Heart right ventricle (tissue), 16 donors: ENCODE results near the gene MYCBP. TPM values are rescaled to one million over a fixed set of nuclear protein-coding genes. Genes with fewer than 3 reads are reported as not detected.

ENCODE experiments used
- ATAC-seq, 8 donors: fragments of 200-7000 bp; cut with Tn5 transposase; one replicate each; pipeline ENCODE4 v1.9.1; 2020; ENCODE audit warnings: mild to moderate bottlenecking in 8 of 8, moderate library complexity in 8 of 8, moderate number of reproducible peaks in 1 of 8
- DNase-seq, 2 donors: peaks; one replicate each; pipeline ENCODE4 v3.0.0-alpha.2; 2020
- H3K27ac ChIP-seq, 10 donors: fragments of 200-600 bp; sonication (generic) in 2 of 10; one replicate each; pipeline versions ENCODE4 v1.5.0 to v1.8.0; 2020 to 2022; ENCODE audit warnings: mild to moderate bottlenecking in 3 of 10
- H3K27me3 ChIP-seq, 7 donors: fragments of 200-600 bp; one replicate each; pipeline ENCODE4 v1.8.0; 2021 to 2022; ENCODE audit warnings: mild to moderate bottlenecking in 2 of 7
- H3K36me3 ChIP-seq, 9 donors: fragments of 200-600 bp; sonication (generic) in 1 of 9; one replicate each; pipeline versions ENCODE4 v1.5.0 to v1.8.0; 2020 to 2022; ENCODE audit warnings: mild to moderate bottlenecking in 2 of 9
- H3K4me1 ChIP-seq, 9 donors: fragments of 200-600 bp; sonication (generic) in 1 of 9; one replicate each; pipeline versions ENCODE4 v1.5.0 to v1.8.0; 2020 to 2022; ENCODE audit warnings: mild to moderate bottlenecking in 4 of 9
- H3K4me3 ChIP-seq, 10 donors: fragments of 200-600 bp; sonication (generic) in 2 of 10; one replicate each; pipeline versions ENCODE4 v1.5.0 to v1.8.0; 2020 to 2022; ENCODE audit warnings: mild to moderate bottlenecking in 7 of 10, moderate library complexity in 2 of 10
- H3K9me3 ChIP-seq, 11 donors: fragments of 200-600 bp in 10 of 11; sonication (generic) in 2 of 11; one replicate each; pipeline versions ENCODE4 v1.5.0 to v1.8.0; 2013 to 2022; ENCODE audit warnings: mild to moderate bottlenecking in 2 of 11, control low read depth in 1 of 11, moderate library complexity in 1 of 11
- CTCF ChIP-seq, 9 donors: fragments of 200-600 bp; sonication (generic) in 2 of 9; IDR thresholded peaks; one replicate each; pipeline versions ENCODE4 v1.5.0 to v1.8.0; 2021 to 2022; ENCODE audit warnings: antibody characterized with exemption in 9 of 9, mild to moderate bottlenecking in 5 of 9, moderate library complexity in 1 of 9
- WGBS, 2 donors: extraction: QIAGEN DNeasy Blood & Tissue Kit; methylation state at CpG; one replicate each; pipeline ENCODE4 v1.1.7; 2013; ENCODE audit warnings: inconsistent platforms in 1 of 2; 5-methylcytosine and 5-hydroxymethylcytosine counted together
- intact Hi-C, 10 donors: fragments of 100-400 bp; cut with DNase I; formaldehyde crosslinking; loops; one replicate each; pipeline versions ENCODE4 v1.11.1 to v1.14.2; 2022
- polyA plus RNA-seq, 2 donors: library from polyadenylated mRNA; stranded (reverse); fragments of 200-250 nt; gene quantifications; one replicate each; pipeline ENCODE4 v1.2.3, GENCODE V29; 2013
- total RNA-seq, 10 donors: library from RNA; stranded (reverse); fragmentation: NEBNext Ultra II Directional in 3 of 10; extraction: Animal tissue kit (Norgen Biotek cat#: 25700) in 3 of 10; gene quantifications; one replicate each; pipeline versions ENCODE4 v1.2.1 to v1.2.4, GENCODE V29; 2021 to 2023
- donor health status: Arrhythmogenic right ventricular cardiomyopathy.
- donor health status: ischemic (EF 13 %, LVEDD 7.1; RV severe dilation, severe dysfunction).
- donor health status: healthy with polysubstance abuse.
- donor health status: DM: no; HTN: yes; CAD: no.
- donor health status: DM: no; HTN: no; CAD: no.
- donor health status: ischemic (EF 25% LVEDD 6.9; RV normal size, moderate dysfunction).
- donor health status: ischemic (EF 25% LVEDD 5.7; RV mildly dilated, moderate dysfunction).
- donor health status: healthy.
- donor health status: DM: yes; HTN: yes; CAD: no.
- donor health status: Ischemic cardiomyopathy.
- donor health status: ischemic (EF 35%, LVEDD 5.7; RV mildly dilated, moderate dysfunction).
- donor health status: nonischemic (EF 11% LVEDD 7.7; RV severe dilation, severe dysfunction).
- donor health status: DM: yes; HTN: yes; CAD: no.
- donor health status: PGD.
- donor health status: ischemic (EF 29% LVEDD 5.4; RV normal size, mild dysfunction).
- donor health status: nonischemic (EF 23%, LVEDD 6.1; RV moderate dilation, normal function).

MYCBP gene
- total and polyA plus RNA-seq, 12 donors, result 3.9 to 22.8 (median 8.2) TPM

GRCh38 chr1:38885092-38885491, 11.9 kb upstream of the MYCBP start:
- Histone ChIP-seq H3K4me1 (peaks cover 0 to 7% (median 0%) of the 10 kb centered on the region in 9 donors), H3K27ac (no peak overlapping the region), H3K9me3 (no peaks in the 10 kb centered on the region), H3K27me3 (no peaks in the 10 kb centered on the region), H3K36me3 (peaks cover 0 to 5% (median 0%) of the 10 kb centered on the region in 9 donors), H3K4me3 (no peak overlapping the region)
- intact Hi-C loops, result no loop called here
- no peak for TF ChIP-seq CTCF (IDR thresholded peaks at IDR 0.05)
- DNase-seq (no peak), ATAC-seq (no peak)
- WGBS, 2 donors, result 97 to 100% methylated on average over 2 of the region's 2 CpGs

- Histone ChIP-seq H3K27me3 (no peaks in the 10 kb centered on the region), H3K27ac (no peak within 1 kb of the TSS), H3K4me1 (peaks cover 0 to 7% (median 0%) of the 10 kb centered on the region in 9 donors), H3K4me3 (no peak within 1 kb of the TSS), H3K9me3 (no peaks in the 10 kb centered on the region), H3K36me3 (no peaks in the 10 kb centered on the region)
- ATAC-seq, result no peak
- intact Hi-C loops, result no loop called here
- DNase-seq, result no peak
- TF ChIP-seq CTCF (IDR thresholded peaks at IDR 0.05), result no peak
These were observed 8.3 kb upstream of the MYCBP start, which contains the start of gene GJA9 for GRCh38 chr1:38881487-38881886. Gene GJA9, minus strand, starts transcription at chr1:38881587. Its CDS starts 5,489 bp downstream, at chr1:38876098.

GRCh38 chr1:38875811-38876210, 2.7 kb upstream of the MYCBP start:
- Histone ChIP-seq H3K4me1 (peaks cover 5 to 35% (median 24%) of the 10 kb centered on the region in 9 donors), H3K9me3 (no peaks in the 10 kb centered on the region), H3K4me3 (no peak overlapping the region), H3K36me3 (no peaks in the 10 kb centered on the region), H3K27me3 (no peaks in the 10 kb centered on the region), H3K27ac (no peak overlapping the region)
- intact Hi-C loops, result loop anchor here in 3 of 10 donors (10.0 kb wide), 4 partner anchors 119 to 219 kb away; partner anchors contain the start of genes AKIRIN1 (in 1 of the 3) and NDUFS5 (in 1 of the 3)
- TF ChIP-seq CTCF (IDR thresholded peaks at IDR 0.05), result no peak
- no peak for DNase-seq
- ATAC-seq, result no peak
- 75 to 81% methylated on average over 2 of the region's 2 CpGs for whole genome bisulfite sequencing, 2 donors

GRCh38 chr1:38872401-38873026, 634 bp downstream of the MYCBP start:
- intact Hi-C loops, result loop anchor here in 5 of 10 donors (1.0 to 10.0 kb wide), 6 partner anchors 13 to 222 kb away; partner anchors contain the start of genes AKIRIN1 (in 4 of the 5), NDUFS5 (in 1 of the 5) and RRAGC (in 1 of the 5)
- no peak for TF ChIP-seq CTCF (IDR thresholded peaks at IDR 0.05)
- ATAC-seq (peak in 5 of 8 donors; percentile 3 to 20 (median 9)), DNase-seq (no peak)
- H3K9me3 ChIP-seq, result no peaks in the 10 kb centered on the region
- peak overlapping the region; percentile 50 to 96 (median 82) for H3K4me3 ChIP-seq
- peaks cover 5 to 35% (median 24%) of the 10 kb centered on the region in 9 donors for H3K4me1 ChIP-seq
- peak overlapping the region in 9 of 10 donors; percentile 56 to 86 (median 73) for H3K27ac ChIP-seq
- H3K27me3 ChIP-seq, result no peaks in the 10 kb centered on the region
- peaks cover 0 to 5% (median 0%) of the 10 kb centered on the region in 9 donors for H3K36me3 ChIP-seq
- WGBS, 2 donors, result 6 to 8% methylated on average over 25 of the region's 25 CpGs
